K562 (cell line): ENCODE measurements around the gene JRKL. TPM values are rescaled to one million over a fixed set of nuclear protein-coding genes. Genes with fewer than 3 reads are reported as not detected.

Source experiments
- GABPA ChIP-seq: fragments of 200-800 bp; sonication (Bioruptor generic); conservative IDR thresholded peaks from 2 replicates; pipeline ENCODE4 v1.6.1; 2016; ENCODE audit warnings: low read depth, missing genetic modification characterization, missing compliant biosample characterization
- KDM5B ChIP-seq: fragments of 200-600 bp; sonication (generic); IDR thresholded peaks from 2 replicates; pipeline ENCODE4 v1.6.1; 2012; ENCODE audit warnings: low read depth, mild to moderate bottlenecking, moderate library complexity, low read length, control low read depth, inconsistent platforms; ENCODE audit not compliant: insufficient replicate concordance
- NBN ChIP-seq: fragments of 450-650 bp; IDR thresholded peaks from 2 replicates; pipeline ENCODE4 v1.6.1; 2016; ENCODE audit warnings: low read depth, mild to moderate bottlenecking
- REST ChIP-seq, 2 experiments: fragments of 450-650 bp; formaldehyde crosslinking in 1 of 2; IDR thresholded peaks; 2 replicates each; pipeline versions ENCODE4 v1.4.0 to v1.6.1; 2014 to 2020; ENCODE audit warnings: mild to moderate bottlenecking in 2 of 2, borderline replicate concordance in 1 of 2, low read depth in 1 of 2
- TCF7 ChIP-seq: sonication (generic); IDR thresholded peaks from 2 replicates; pipeline ENCODE4 v1.6.1; 2016; ENCODE audit warnings: antibody characterized with exemption, borderline replicate concordance
- ZHX1 ChIP-seq: fragments of 150-350 bp; conservative IDR thresholded peaks from 2 replicates; pipeline ENCODE4 v1.6.1; 2014; ENCODE audit warnings: low read length
- ZNF282 ChIP-seq: sonication (generic); formaldehyde crosslinking; IDR thresholded peaks from 2 replicates; pipeline ENCODE4 v1.8.1; 2023; ENCODE audit warnings: missing genetic modification reagents
- ZNF311 ChIP-seq: fragments of 250-450 bp; sonication (Bioruptor Pico); IDR thresholded peaks from 2 replicates; pipeline ENCODE4 v1.4.0; 2020; ENCODE audit warnings: mild to moderate bottlenecking, moderate library complexity
- polyA plus RNA-seq, 8 experiments: library from polyadenylated mRNA; depleted of rRNA in 4 of 8; stranded (reverse) in 5 of 8; unstranded in 3 of 8; fragments of >200 nt; fragmentation: Nextera tagmentation in 2 of 8; fragmentation: Illumina TruSeq in 1 of 8; extraction: Ambion mirVana in 2 of 8; extraction: Trizol in 1 of 8; gene quantifications; 2 replicates each; pipeline versions ENCODE4 v1.2.1 to v1.2.3, GENCODE V29; 2011 to 2014; ENCODE audit warnings: inconsistent platforms in 1 of 8, missing spikeins in 1 of 8
- total RNA-seq, 7 experiments: library from RNA; depleted of rRNA in 6 of 7; stranded (reverse); fragments of >200 nt in 6 of 7; fragmentation: Illumina TruSeq in 2 of 7; extraction: Trizol in 2 of 7; gene quantifications; 2 replicates each; pipeline versions ENCODE4 v1.2.1 to v1.2.3, GENCODE V29; 2011 to 2021; ENCODE audit warnings: low replicate concordance in 1 of 7
- TF ChIP-seq, protein P1 (sequence below): IDR thresholded peaks from 2 replicates; pipeline ENCODE4 v1.6.1; 2012; ENCODE audit warnings: low read depth, low read length, improper control_type of control experiment, borderline replicate concordance
- TF ChIP-seq, protein P2 (sequence below): sonication (generic); formaldehyde crosslinking; IDR thresholded peaks from 2 replicates; pipeline ENCODE4 v1.8.1; 2023; ENCODE audit warnings: mild to moderate bottlenecking, missing genetic modification reagents

The JRKL gene
- total and polyA plus RNA-seq, 9 of the 15 experiments (the other 6 are each of a cell fraction or from before 2014, with no cell fraction given), result 4.5 to 14.8 (median 8.5) TPM

GRCh38 chr11:96389720-96390487, at the start of gene JRKL, which contains the start of gene CCDC82 (continued):
- 0 out of 2 replicates have a peak, but pooled peaks have one; percentile 33 for TF ChIP-seq NBN
- TF ChIP-seq ZHX1, result no peak
- TF ChIP-seq KDM5B, result peak; percentile 85
- no peak for TF ChIP-seq ZNF282 (CRISPR knock-in tag)
- TF ChIP-seq ZNF311 (CRISPR knock-in tag), result no peak
- TF ChIP-seq, protein P1, sequence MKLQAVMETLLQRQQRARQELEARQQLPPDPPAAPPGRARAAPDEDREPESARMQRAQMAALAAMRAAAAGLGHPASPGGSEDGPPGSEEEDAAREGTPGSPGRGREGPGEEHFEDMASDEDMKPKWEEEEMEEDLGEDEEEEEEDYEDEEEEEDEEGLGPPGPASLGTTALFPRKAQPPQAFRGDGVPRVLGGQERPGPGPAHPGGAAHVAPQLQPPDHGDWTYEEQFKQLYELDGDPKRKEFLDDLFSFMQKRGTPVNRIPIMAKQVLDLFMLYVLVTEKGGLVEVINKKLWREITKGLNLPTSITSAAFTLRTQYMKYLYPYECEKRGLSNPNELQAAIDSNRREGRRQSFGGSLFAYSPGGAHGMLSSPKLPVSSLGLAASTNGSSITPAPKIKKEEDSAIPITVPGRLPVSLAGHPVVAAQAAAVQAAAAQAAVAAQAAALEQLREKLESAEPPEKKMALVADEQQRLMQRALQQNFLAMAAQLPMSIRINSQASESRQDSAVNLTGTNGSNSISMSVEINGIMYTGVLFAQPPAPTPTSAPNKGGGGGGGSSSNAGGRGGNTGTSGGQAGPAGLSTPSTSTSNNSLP, result no peak
- TF ChIP-seq GABPA (tag), result peak; percentile 93
- TF ChIP-seq, protein P2, sequence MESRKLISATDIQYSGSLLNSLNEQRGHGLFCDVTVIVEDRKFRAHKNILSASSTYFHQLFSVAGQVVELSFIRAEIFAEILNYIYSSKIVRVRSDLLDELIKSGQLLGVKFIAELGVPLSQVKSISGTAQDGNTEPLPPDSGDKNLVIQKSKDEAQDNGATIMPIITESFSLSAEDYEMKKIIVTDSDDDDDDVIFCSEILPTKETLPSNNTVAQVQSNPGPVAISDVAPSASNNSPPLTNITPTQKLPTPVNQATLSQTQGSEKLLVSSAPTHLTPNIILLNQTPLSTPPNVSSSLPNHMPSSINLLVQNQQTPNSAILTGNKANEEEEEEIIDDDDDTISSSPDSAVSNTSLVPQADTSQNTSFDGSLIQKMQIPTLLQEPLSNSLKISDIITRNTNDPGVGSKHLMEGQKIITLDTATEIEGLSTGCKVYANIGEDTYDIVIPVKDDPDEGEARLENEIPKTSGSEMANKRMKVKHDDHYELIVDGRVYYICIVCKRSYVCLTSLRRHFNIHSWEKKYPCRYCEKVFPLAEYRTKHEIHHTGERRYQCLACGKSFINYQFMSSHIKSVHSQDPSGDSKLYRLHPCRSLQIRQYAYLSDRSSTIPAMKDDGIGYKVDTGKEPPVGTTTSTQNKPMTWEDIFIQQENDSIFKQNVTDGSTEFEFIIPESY (CRISPR knock-in tag), result 0 out of 2 replicates have a peak, but pooled peaks have one; percentile 15
- TF ChIP-seq REST (IDR thresholded peaks at IDR 0.05; ENCODE audit: borderline replicate concordance), result no peak
- TF ChIP-seq REST (CRISPR knock-in tag; IDR thresholded peaks at IDR 0.05; ENCODE audit: low read depth), result 0 out of 2 replicates have a peak, but pooled peaks have one; percentile 3
- no peak for TF ChIP-seq TCF7
